Measurements from ENCODE around the gene GOLGA2. TPM values are rescaled to one million over a fixed set of nuclear protein-coding genes. Genes with fewer than 3 reads are reported as not detected.
"Not testable (repeated sequence)": the region's sequence is repeated elsewhere in the genome, so short reads cannot be mapped to it uniquely, and the experiment has no call there.

GOLGA2 gene
- total RNA-seq, 1 donor from 2014 or later = 52.3 TPM

- no peaks in the 10 kb centered on the region for H3K27me3 Mint-ChIP-seq (ENCODE audit: insufficient read depth)
- intact Hi-C loops (cut with micrococcal nuclease) = no loop called here
- peaks cover 1% of the 10 kb centered on the region for H3K4me1 Mint-ChIP-seq (ENCODE audit: low read depth)
- DNase-seq (ENCODE audit: low spot score) = no peak
- no peak overlapping the region for H3K4me3 Mint-ChIP-seq
- no peak overlapping the region for H3K27ac Mint-ChIP-seq
- no peaks in the 10 kb centered on the region for H3K9me3 Mint-ChIP-seq
- H3K36me3 Mint-ChIP-seq (ENCODE audit: low read depth) = peaks cover 9% of the 10 kb centered on the region
These were observed 9.4 kb upstream of the GOLGA2 start for GRCh38 chr9:128285033-128285784.

- intact Hi-C loops (cut with micrococcal nuclease) = no loop called here
- H3K4me3 Mint-ChIP-seq = no peak overlapping the region
- peaks cover 13% of the 10 kb centered on the region for H3K4me1 Mint-ChIP-seq (ENCODE audit: low read depth)
- H3K36me3 Mint-ChIP-seq (ENCODE audit: low read depth) = peaks cover 10% of the 10 kb centered on the region
- no peaks in the 10 kb centered on the region for H3K9me3 Mint-ChIP-seq
- no peak overlapping the region for H3K27ac Mint-ChIP-seq
- no peak for DNase-seq (ENCODE audit: low spot score)
- no peaks in the 10 kb centered on the region for H3K27me3 Mint-ChIP-seq (ENCODE audit: insufficient read depth)
These were observed 6.7 kb upstream of the GOLGA2 start for GRCh38 chr9:128282500-128282899.

- intact Hi-C loops (cut with micrococcal nuclease) = no loop called here
- Mint-ChIP-seq H3K4me1 (ENCODE audit: low read depth) (peaks cover 29% of the 10 kb centered on the region), H3K27ac (peak overlapping the region; percentile 36), H3K4me3 (no peak overlapping the region), H3K36me3 (ENCODE audit: low read depth) (peaks cover 12% of the 10 kb centered on the region), H3K27me3 (ENCODE audit: insufficient read depth) (no peaks in the 10 kb centered on the region), H3K9me3 (no peaks in the 10 kb centered on the region)
- DNase-seq (ENCODE audit: low spot score) = no peak
These were observed 4.3 kb upstream of the GOLGA2 start for GRCh38 chr9:128280084-128280622.

GRCh38 chr9:128279088-128280073 lies 3.6 kb upstream of the GOLGA2 start:
- intact Hi-C loops (cut with micrococcal nuclease) = loop anchor here (5.0 kb wide), 2 partner anchors 77 to 273 kb away; partner anchors contain the start of genes DNM1 and SPTAN1
- not testable (repeated sequence) for H3K27ac Mint-ChIP-seq; H3K4me3 Mint-ChIP-seq; DNase-seq (ENCODE audit: low spot score); H3K9me3 Mint-ChIP-seq; H3K27me3 Mint-ChIP-seq (ENCODE audit: insufficient read depth)
- peaks cover 37% of the 10 kb centered on the region for H3K4me1 Mint-ChIP-seq (ENCODE audit: low read depth)
- H3K36me3 Mint-ChIP-seq (ENCODE audit: low read depth) = peaks cover 10% of the 10 kb centered on the region

- peaks cover 15% of the 10 kb centered on the region for H3K36me3 Mint-ChIP-seq (ENCODE audit: low read depth)
- H3K27ac Mint-ChIP-seq = peak overlapping the region; percentile 91
- peak overlapping the region; percentile 98 for H3K4me3 Mint-ChIP-seq
- H3K4me1 Mint-ChIP-seq (ENCODE audit: low read depth) = peaks cover 54% of the 10 kb centered on the region
- intact Hi-C loops (cut with micrococcal nuclease) = loop anchor here (1.0 to 5.0 kb wide), 8 partner anchors 26 to 276 kb away; partner anchors contain the start of genes COQ4, DNM1, ODF2 and SPTAN1
- H3K27me3 Mint-ChIP-seq (ENCODE audit: insufficient read depth) = no peaks in the 10 kb centered on the region
- DNase-seq (ENCODE audit: low spot score) = no peak
- H3K9me3 Mint-ChIP-seq = no peaks in the 10 kb centered on the region
These were observed 915 bp upstream of the GOLGA2 start for GRCh38 chr9:128276574-128277270.

GRCh38 chr9:128276008-128276573 lies 284 bp upstream of the GOLGA2 start, which contains the start of gene SWI5:
SWI5 (plus strand) TSS chr9:128276276.
- Mint-ChIP-seq H3K9me3 (no peaks in the 10 kb centered on the region), H3K27me3 (ENCODE audit: insufficient read depth) (no peaks in the 10 kb centered on the region)

GRCh38 chr9:128274245-128274644 lies 1.6 kb downstream of the GOLGA2 start:
- intact Hi-C loops (cut with micrococcal nuclease) = no loop called here
- Mint-ChIP-seq H3K4me1 (ENCODE audit: low read depth) (peaks cover 45% of the 10 kb centered on the region), H3K27me3 (ENCODE audit: insufficient read depth) (no peaks in the 10 kb centered on the region)

More at GRCh38 chr9:128276008-128276573, 284 bp upstream of the GOLGA2 start, which contains the start of gene SWI5:
- H3K36me3 Mint-ChIP-seq (ENCODE audit: low read depth) = peaks cover 16% of the 10 kb centered on the region
- H3K4me1 Mint-ChIP-seq (ENCODE audit: low read depth) = peaks cover 54% of the 10 kb centered on the region
- H3K27ac Mint-ChIP-seq = peak within 1 kb of the TSS; percentile 91
- DNase-seq (ENCODE audit: low spot score) = peak; percentile 100
- intact Hi-C loops (cut with micrococcal nuclease) = loop anchor here (1.0 to 5.0 kb wide), 8 partner anchors 26 to 276 kb away; partner anchors contain the start of genes COQ4, DNM1, ODF2 and SPTAN1
- H3K4me3 Mint-ChIP-seq = peak within 1 kb of the TSS; percentile 98

GRCh38 chr9:128271512-128271911 lies 4.3 kb downstream of the GOLGA2 start:
- Mint-ChIP-seq H3K9me3 (no peaks in the 10 kb centered on the region), H3K27ac (no peak overlapping the region), H3K27me3 (ENCODE audit: insufficient read depth) (no peaks in the 10 kb centered on the region), H3K36me3 (ENCODE audit: low read depth) (peaks cover 18% of the 10 kb centered on the region), H3K4me3 (no peak overlapping the region), H3K4me1 (ENCODE audit: low read depth) (peaks cover 31% of the 10 kb centered on the region)
- DNase-seq (ENCODE audit: low spot score) = no peak
- intact Hi-C loops (cut with micrococcal nuclease) = no loop called here

More at GRCh38 chr9:128274245-128274644, 1.6 kb downstream of the GOLGA2 start:
- Mint-ChIP-seq H3K4me3 (peak overlapping the region; percentile 98), H3K36me3 (ENCODE audit: low read depth) (peaks cover 14% of the 10 kb centered on the region), H3K9me3 (no peaks in the 10 kb centered on the region), H3K27ac (no peak overlapping the region)
- DNase-seq (ENCODE audit: low spot score) = no peak

- Mint-ChIP-seq H3K36me3 (ENCODE audit: low read depth) (peaks cover 14% of the 10 kb centered on the region), H3K27me3 (ENCODE audit: insufficient read depth) (no peaks in the 10 kb centered on the region), H3K9me3 (no peaks in the 10 kb centered on the region), H3K4me3 (no peak overlapping the region), H3K27ac (no peak overlapping the region), H3K4me1 (ENCODE audit: low read depth) (peaks cover 27% of the 10 kb centered on the region)
- intact Hi-C loops (cut with micrococcal nuclease) = no loop called here
- no peak for DNase-seq (ENCODE audit: low spot score)
These were observed 4.7 kb downstream of the GOLGA2 start for GRCh38 chr9:128271112-128271511.

GRCh38 chr9:128266868-128267590 lies 8.8 kb downstream of the GOLGA2 start:
- Mint-ChIP-seq H3K36me3 (ENCODE audit: low read depth) (peaks cover 22% of the 10 kb centered on the region), H3K27me3 (ENCODE audit: insufficient read depth) (no peaks in the 10 kb centered on the region), H3K9me3 (no peaks in the 10 kb centered on the region), H3K4me3 (no peak overlapping the region), H3K27ac (no peak overlapping the region), H3K4me1 (ENCODE audit: low read depth) (no peaks in the 10 kb centered on the region)
- intact Hi-C loops (cut with micrococcal nuclease) = no loop called here
- no peak for DNase-seq (ENCODE audit: low spot score)

GRCh38 chr9:128265348-128265847 lies 10.4 kb downstream of the GOLGA2 start:
- no peaks in the 10 kb centered on the region for H3K4me1 Mint-ChIP-seq (ENCODE audit: low read depth)
- H3K36me3 Mint-ChIP-seq (ENCODE audit: low read depth) = peaks cover 29% of the 10 kb centered on the region
- no peaks in the 10 kb centered on the region for H3K27me3 Mint-ChIP-seq (ENCODE audit: insufficient read depth)

More at GRCh38 chr9:128265348-128265847, 10.4 kb downstream of the GOLGA2 start:
- H3K9me3 Mint-ChIP-seq = no peaks in the 10 kb centered on the region
- no peak overlapping the region for H3K4me3 Mint-ChIP-seq
- no peak overlapping the region for H3K27ac Mint-ChIP-seq
- DNase-seq (ENCODE audit: low spot score) = no peak
- intact Hi-C loops (cut with micrococcal nuclease) = no loop called here

Data from activated T-helper 1 cell treated with anti-CD3 and anti-CD28 coated beads, Interleukin-12 subunit alpha, Interleukin-12 subunit beta, Interleukin-2, Interleukin-4 antibody, amounts not matched to agents 30 ng/mL and 10 ng/mL and 1 ng/mL, durations not matched to agents 14 hours and 24 hours and 36 hours (primary cell).